ENCODE results near the gene FAM149A. TPM values are rescaled to one million over a fixed set of nuclear protein-coding genes. Genes with fewer than 3 reads are reported as not detected.

The FAM149A gene
- total RNA-seq, 3 donors from 2014 or later (not counting 1 experiment from before 2014, with no cell fraction given) = 0.33 TPM; not detected in 2

- Mint-ChIP-seq H3K9me3 (no peaks in the 10 kb centered on the region), H3K27ac (no peak overlapping the region), H3K4me1 (peaks cover 4 to 5% of the 10 kb centered on the region in 2 donors), H3K27me3 (ENCODE audit: low read depth in 2 of 2) (peaks cover 37 to 51% of the 10 kb centered on the region in 2 donors), H3K4me3 (peak overlapping the region; percentile 13), H3K36me3 (no peaks in the 10 kb centered on the region)
- Histone ChIP-seq H3K36me3 (ENCODE audit: control insufficient read depth, insufficient read depth, low read length) (no peaks in the 10 kb centered on the region), H3K4me1 (ENCODE audit: control insufficient read depth, insufficient read depth, low read length) (peaks cover 12% of the 10 kb centered on the region), H3K4me3 (ENCODE audit: low read length) (no peak overlapping the region), H3K9me3 (ENCODE audit: control insufficient read depth, insufficient read depth, low read length) (no peaks in the 10 kb centered on the region), H3K27me3 (ENCODE audit: control insufficient read depth, insufficient read depth, low read length) (peaks cover 19% of the 10 kb centered on the region), H3K27ac (ENCODE audit: low read length) (no peak overlapping the region)
- no peak for DNase-seq
- no peak for ATAC-seq
- 92% methylated on average over 2 of the region's 4 CpGs for WGBS (ENCODE audit: insufficient coverage)
- intact Hi-C loops (cut with micrococcal nuclease) = no loop called here
- TF ChIP-seq CTCF (IDR thresholded peaks at IDR 0.05) = no peak
These were observed 3.4 kb downstream of the FAM149A start for GRCh38 chr4:186107947-186108346.

- H3K27me3 ChIP-seq (ENCODE audit: control insufficient read depth, insufficient read depth, low read length) = peaks cover 19% of the 10 kb centered on the region
- intact Hi-C loops (cut with micrococcal nuclease) = no loop called here
- H3K4me1 Mint-ChIP-seq = peaks cover 4 to 5% of the 10 kb centered on the region in 2 donors
- H3K36me3 Mint-ChIP-seq = no peaks in the 10 kb centered on the region
- H3K9me3 ChIP-seq (ENCODE audit: control insufficient read depth, insufficient read depth, low read length) = no peaks in the 10 kb centered on the region
- ATAC-seq (no peak), DNase-seq (no peak)
- H3K27me3 Mint-ChIP-seq (ENCODE audit: low read depth in 2 of 2) = peaks cover 33 to 46% of the 10 kb centered on the region in 2 donors
- H3K27ac Mint-ChIP-seq = no peak overlapping the region
- no peaks in the 10 kb centered on the region for H3K36me3 ChIP-seq (ENCODE audit: control insufficient read depth, insufficient read depth, low read length)
- TF ChIP-seq CTCF (IDR thresholded peaks at IDR 0.05) = no peak
- WGBS (ENCODE audit: insufficient coverage) = 91% methylated on average over 3 of the region's 3 CpGs
- H3K27ac ChIP-seq (ENCODE audit: low read length) = no peak overlapping the region
- H3K4me1 ChIP-seq (ENCODE audit: control insufficient read depth, insufficient read depth, low read length) = peaks cover 12% of the 10 kb centered on the region
- no peak overlapping the region for H3K4me3 ChIP-seq (ENCODE audit: low read length)
- no peaks in the 10 kb centered on the region for H3K9me3 Mint-ChIP-seq
- no peak overlapping the region for H3K4me3 Mint-ChIP-seq
These were observed 3.9 kb downstream of the FAM149A start for GRCh38 chr4:186108391-186108790.

- Mint-ChIP-seq H3K4me3 (no peak overlapping the region), H3K4me1 (peaks cover 2 to 5% of the 10 kb centered on the region in 2 donors), H3K9me3 (no peaks in the 10 kb centered on the region), H3K27ac (no peak overlapping the region), H3K36me3 (no peaks in the 10 kb centered on the region), H3K27me3 (ENCODE audit: low read depth in 2 of 2) (peaks cover 27 to 39% of the 10 kb centered on the region in 2 donors)
- H3K9me3 ChIP-seq (ENCODE audit: control insufficient read depth, insufficient read depth, low read length) = no peaks in the 10 kb centered on the region
- H3K4me3 ChIP-seq (ENCODE audit: low read length) = no peak overlapping the region
- H3K27me3 ChIP-seq (ENCODE audit: control insufficient read depth, insufficient read depth, low read length) = peaks cover 14% of the 10 kb centered on the region
- intact Hi-C loops (cut with micrococcal nuclease) = no loop called here
- 86% methylated on average over 4 of the region's 4 CpGs for WGBS (ENCODE audit: insufficient coverage)
- H3K36me3 ChIP-seq (ENCODE audit: control insufficient read depth, insufficient read depth, low read length) = no peaks in the 10 kb centered on the region
- H3K4me1 ChIP-seq (ENCODE audit: control insufficient read depth, insufficient read depth, low read length) = peaks cover 10% of the 10 kb centered on the region
- TF ChIP-seq CTCF (IDR thresholded peaks at IDR 0.05) = no peak
- DNase-seq (no peak), ATAC-seq (no peak)
- no peak overlapping the region for H3K27ac ChIP-seq (ENCODE audit: low read length)
These were observed 4.7 kb downstream of the FAM149A start for GRCh38 chr4:186109245-186109644.

GRCh38 chr4:186116697-186117096 lies 12.2 kb downstream of the FAM149A start:
- Mint-ChIP-seq H3K27me3 (ENCODE audit: low read depth in 2 of 2) (peaks cover 11 to 12% of the 10 kb centered on the region in 2 donors), H3K36me3 (no peaks in the 10 kb centered on the region), H3K9me3 (no peaks in the 10 kb centered on the region), H3K27ac (no peak overlapping the region), H3K4me1 (no peaks in the 10 kb centered on the region), H3K4me3 (no peak overlapping the region)
- no peaks in the 10 kb centered on the region for H3K36me3 ChIP-seq (ENCODE audit: control insufficient read depth, insufficient read depth, low read length)
- no peak for TF ChIP-seq CTCF (IDR thresholded peaks at IDR 0.05)
- no peaks in the 10 kb centered on the region for H3K27me3 ChIP-seq (ENCODE audit: control insufficient read depth, insufficient read depth, low read length)
- H3K4me1 ChIP-seq (ENCODE audit: control insufficient read depth, insufficient read depth, low read length) = no peaks in the 10 kb centered on the region
- DNase-seq = no peak
- 88% methylated on average over 1 of the region's 2 CpGs for WGBS (ENCODE audit: insufficient coverage)
- H3K4me3 ChIP-seq (ENCODE audit: low read length) = no peak overlapping the region
- no peak for ATAC-seq
- intact Hi-C loops (cut with micrococcal nuclease) = no loop called here
- no peak overlapping the region for H3K27ac ChIP-seq (ENCODE audit: low read length)
- H3K9me3 ChIP-seq (ENCODE audit: control insufficient read depth, insufficient read depth, low read length) = no peaks in the 10 kb centered on the region

Measured in natural killer cell (primary cell).